ENCODE data around the gene CLASP1. TPM values are rescaled to one million over a fixed set of nuclear protein-coding genes. Genes with fewer than 3 reads are reported as not detected.

CLASP1 gene
- total RNA-seq, 4 donors from 2014 or later = 43.0 to 53.9 (median 51.3) TPM

GRCh38 chr2:121476684-121477083 lies 172.6 kb downstream of the CLASP1 start:
- no peak overlapping the region for H3K4me3 ChIP-seq
- DNase-seq = no peak
- H3K36me3 ChIP-seq = no peaks in the 10 kb centered on the region
- in situ Hi-C loops (cut with MboI; ENCODE audit: low pct_ligation_motif_present in 1 of 4, low pct_unique_long_range_greater_than_20kb in 1 of 4, low sequenced_read_pairs in 3 of 4) (no loop called here), intact Hi-C loops (cut with DNase I; ENCODE audit: low total_unique reads) (no loop called here)
- WGBS, 2 donors (ENCODE audit: low coverage in 1 of 2) = 58 to 92% methylated on average over 2 to 3 of the region's 3 CpGs
- H3K4me1 ChIP-seq = peaks cover 11 to 28% (median 17%) of the 10 kb centered on the region in 4 donors
- no peak for TF ChIP-seq POLR2A (IDR thresholded peaks at IDR 0.05)
- no peak for TF ChIP-seq POLR2AphosphoS5 (IDR thresholded peaks at IDR 0.05)
- TF ChIP-seq CTCF (IDR thresholded peaks at IDR 0.05) = no peak
- no peak for TF ChIP-seq EP300 (IDR thresholded peaks at IDR 0.05; ENCODE audit: low read depth)
- H3K27ac ChIP-seq = no peak overlapping the region
- H3K27me3 ChIP-seq = no peaks in the 10 kb centered on the region
- H3K9me3 ChIP-seq = no peaks in the 10 kb centered on the region

DNA sequence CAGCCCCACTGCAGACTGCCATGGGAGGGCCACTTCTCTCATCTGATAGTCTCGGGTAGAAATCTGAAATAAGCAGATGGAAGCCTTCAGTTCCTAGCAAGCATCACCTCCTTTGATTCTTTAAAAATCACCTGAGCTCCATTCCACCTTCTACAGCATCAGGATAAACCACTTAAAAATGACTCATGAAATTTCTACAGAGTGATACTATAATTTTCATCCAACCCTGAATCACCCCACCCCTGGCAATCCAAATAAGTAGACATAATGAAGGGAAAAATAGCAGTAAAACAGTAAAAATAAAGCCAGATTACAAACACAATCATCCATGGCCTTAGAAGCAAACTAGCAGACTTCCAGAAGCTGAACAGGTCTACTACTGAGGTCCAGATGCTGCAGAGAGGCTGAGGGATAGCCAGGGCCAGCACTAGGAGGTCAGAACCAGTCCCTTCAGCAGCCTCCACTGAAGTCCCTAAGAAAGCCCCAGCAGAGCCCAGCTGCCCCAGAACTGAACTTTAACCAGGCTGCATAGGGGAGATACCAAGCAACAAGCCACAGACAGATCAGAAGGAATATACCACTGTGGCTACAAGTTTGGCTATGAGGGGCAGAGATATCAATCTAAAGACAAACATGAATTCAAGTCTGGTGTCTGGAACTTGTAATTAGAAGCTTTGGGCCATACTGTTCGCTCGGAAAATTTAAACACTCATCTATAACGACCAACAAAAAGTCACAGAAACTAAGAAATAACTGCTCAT lies 173.3 kb downstream of the CLASP1 start:
- DNase-seq = no peak
- TF ChIP-seq POLR2AphosphoS5 (IDR thresholded peaks at IDR 0.05) = no peak

GRCh38 chr2:121473512-121473911 lies 175.8 kb downstream of the CLASP1 start:
- WGBS, 2 donors (ENCODE audit: low coverage in 1 of 2) = 73% methylated on average over 2 of the region's 2 CpGs
- TF ChIP-seq EP300 (IDR thresholded peaks at IDR 0.05; ENCODE audit: low read depth) = no peak
- intact Hi-C loops (cut with DNase I; ENCODE audit: low total_unique reads) = no loop called here

More for the DNA sequence above, 173.3 kb downstream of the CLASP1 start:
- Histone ChIP-seq H3K27me3 (no peaks in the 10 kb centered on the region), H3K27ac (no peak overlapping the region), H3K4me1 (peaks cover 11 to 27% (median 15%) of the 10 kb centered on the region in 4 donors), H3K9me3 (no peaks in the 10 kb centered on the region), H3K4me3 (no peak overlapping the region), H3K36me3 (no peaks in the 10 kb centered on the region)
- in situ Hi-C loops (cut with MboI; ENCODE audit: low pct_ligation_motif_present in 1 of 4, low pct_unique_long_range_greater_than_20kb in 1 of 4, low sequenced_read_pairs in 3 of 4) (no loop called here), intact Hi-C loops (cut with DNase I; ENCODE audit: low total_unique reads) (no loop called here)
- WGBS, 2 donors (ENCODE audit: low coverage in 1 of 2) = 83 to 87% methylated on average over 4 of the region's 4 CpGs

DNA sequence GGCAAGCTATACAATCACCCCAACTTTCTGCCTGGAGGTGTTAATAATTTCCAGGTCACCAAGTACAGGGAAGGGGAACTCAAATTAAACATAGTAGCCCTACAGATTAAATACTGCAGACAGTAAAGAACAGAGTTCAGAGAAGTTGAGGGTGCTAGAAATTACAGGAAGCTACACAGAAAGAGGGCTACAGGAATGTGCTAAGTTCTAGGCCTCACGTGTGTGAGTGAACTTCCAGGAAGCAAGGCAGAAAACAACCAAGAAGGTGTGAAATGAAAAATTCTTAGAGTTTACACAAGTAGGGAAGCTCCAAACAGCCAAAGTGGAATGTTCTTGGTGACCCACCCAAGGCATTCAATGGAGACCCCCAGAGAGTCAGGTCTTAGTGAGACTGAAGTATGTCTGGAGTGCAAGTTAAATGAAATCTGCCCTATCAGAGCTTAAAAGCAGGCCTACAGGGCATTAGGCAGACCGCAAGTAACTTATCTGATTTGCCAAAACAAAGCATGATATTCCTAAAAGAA lies 176.7 kb downstream of the CLASP1 start:
- intact Hi-C loops (cut with DNase I; ENCODE audit: low total_unique reads) = no loop called here
- Histone ChIP-seq H3K36me3 (peaks cover 0 to 25% (median 11%) of the 10 kb centered on the region in 4 donors), H3K27me3 (no peaks in the 10 kb centered on the region), H3K27ac (no peak overlapping the region), H3K4me1 (peaks cover 0 to 9% (median 0%) of the 10 kb centered on the region in 4 donors), H3K4me3 (no peak overlapping the region), H3K9me3 (no peaks in the 10 kb centered on the region)
- no peak for TF ChIP-seq EP300 (IDR thresholded peaks at IDR 0.05; ENCODE audit: low read depth)
- TF ChIP-seq POLR2A (IDR thresholded peaks at IDR 0.05) = no peak
- no peak for TF ChIP-seq POLR2AphosphoS5 (IDR thresholded peaks at IDR 0.05)
- TF ChIP-seq CTCF (IDR thresholded peaks at IDR 0.05) = no peak
- WGBS, 2 donors (ENCODE audit: low coverage in 1 of 2) = 82 to 91% methylated on average over 1 to 2 of the region's 2 CpGs
- no peak for DNase-seq
- in situ Hi-C loops (cut with MboI; ENCODE audit: low pct_ligation_motif_present in 1 of 4, low pct_unique_long_range_greater_than_20kb in 1 of 4, low sequenced_read_pairs in 3 of 4) = no loop called here

More at GRCh38 chr2:121473512-121473911, 175.8 kb downstream of the CLASP1 start:
- peaks cover 0 to 18% (median 6%) of the 10 kb centered on the region in 4 donors for H3K36me3 ChIP-seq
- in situ Hi-C loops (cut with MboI; ENCODE audit: low pct_ligation_motif_present in 1 of 4, low pct_unique_long_range_greater_than_20kb in 1 of 4, low sequenced_read_pairs in 3 of 4) = no loop called here
- DNase-seq = no peak
- H3K27me3 ChIP-seq = no peaks in the 10 kb centered on the region
- H3K4me3 ChIP-seq = no peak overlapping the region
- no peak overlapping the region for H3K27ac ChIP-seq
- H3K4me1 ChIP-seq = peaks cover 0 to 9% (median 0%) of the 10 kb centered on the region in 4 donors
- no peaks in the 10 kb centered on the region for H3K9me3 ChIP-seq
